ENCODE results near the gene VWA3B. TPM values are rescaled to one million over a fixed set of nuclear protein-coding genes. Genes with fewer than 3 reads are reported as not detected.

VWA3B gene
- total RNA-seq, 1 experiment from 2014 or later, result not detected

- H3K9me3 ChIP-seq (ENCODE audit: control insufficient read depth, low read depth, low read length), result no peaks in the 10 kb centered on the region
- no peak overlapping the region for H3K56ac ChIP-seq (ENCODE audit: insufficient read length, low read depth, low read length)
- H3K23ac ChIP-seq (ENCODE audit: insufficient read length, low read depth, low read length), result no peak overlapping the region
- no peak overlapping the region for H3K18ac ChIP-seq (ENCODE audit: insufficient read length, low read depth, low read length)
- H2BK120ac ChIP-seq (ENCODE audit: low read depth, low read length, poor library complexity, severe bottlenecking), result no peak overlapping the region
- H3K4me1 ChIP-seq (ENCODE audit: insufficient read depth, low read length), result no peaks in the 10 kb centered on the region
- H3K27me3 ChIP-seq (ENCODE audit: insufficient read depth, low read length), result no peaks in the 10 kb centered on the region
- no peak overlapping the region for H2BK15ac ChIP-seq (ENCODE audit: low read depth, low read length)
- no peak overlapping the region for H3K4ac ChIP-seq (ENCODE audit: low read depth, low read length)
- H3K79me1 ChIP-seq (ENCODE audit: insufficient read depth, low read depth, low read length, poor library complexity, severe bottlenecking), result no peaks in the 10 kb centered on the region
- no peak overlapping the region for H2AK5ac ChIP-seq (ENCODE audit: insufficient read length, low read length)
- no peak overlapping the region for H4K5ac ChIP-seq (ENCODE audit: insufficient read length, low read depth, low read length)
- no peak overlapping the region for H4K91ac ChIP-seq (ENCODE audit: insufficient read length, low read depth, low read length)
- no peak for DNase-seq
- Mint-ChIP-seq H3K4me1 (peaks cover 6 to 7% of the 10 kb centered on the region in 2 experiments), H3K9me3 (no peaks in the 10 kb centered on the region), H3K4me3 (no peak overlapping the region), H3K36me3 (ENCODE audit: insufficient read depth in 1 of 3, low read depth in 3 of 3) (no peaks in the 10 kb centered on the region; a peak in 1 of 7 replicates), H3K27ac (no peak overlapping the region), H3K27me3 (ENCODE audit: low read depth) (no peaks in the 10 kb centered on the region; the same call in 1 of the 2 replicates)
- no peaks in the 10 kb centered on the region for H4K20me1 ChIP-seq (ENCODE audit: control insufficient read depth, insufficient read depth, insufficient read length)
- no peak overlapping the region for H3K14ac ChIP-seq (ENCODE audit: insufficient read depth, low read length)
- no peaks in the 10 kb centered on the region for H3K23me2 ChIP-seq (ENCODE audit: insufficient read length, low read depth, low read length, poor library complexity, severe bottlenecking)
- no peak overlapping the region for H2BK5ac ChIP-seq (ENCODE audit: insufficient read length, low read length)
- no peak overlapping the region for H2AFZ ChIP-seq (ENCODE audit: low read length)
- no peak overlapping the region for H3K9ac ChIP-seq (ENCODE audit: extremely low read depth, insufficient read length, low read length)
- no peak overlapping the region for H3T11ph ChIP-seq (ENCODE audit: low read length)
- no peak overlapping the region for H3K27ac ChIP-seq (ENCODE audit: insufficient read length, low read depth, low read length)
- H2BK12ac ChIP-seq (ENCODE audit: insufficient read length, low read depth, low read length), result no peak overlapping the region
- H3K4me2 ChIP-seq (ENCODE audit: insufficient read depth, insufficient read length, low read length), result no peak overlapping the region
- no peak overlapping the region for H2BK20ac ChIP-seq (ENCODE audit: low read depth, low read length, poor library complexity, severe bottlenecking)
- H4K8ac ChIP-seq (replicated peaks; ENCODE audit: insufficient read length, low read depth, low read length), result no peak overlapping the region
- no peaks in the 10 kb centered on the region for H3K79me2 ChIP-seq (ENCODE audit: insufficient read depth, low read length)
- no peak for TF ChIP-seq CTCF (conservative IDR thresholded peaks at IDR 0.05)
- WGBS (ENCODE audit: extremely low coverage, insufficient read length, low lambda C conversion rate), result no CpG with 5 or more reads among the region's 4 CpGs
Observed at GRCh38 chr2:98065808-98066207, 21.2 kb upstream of the VWA3B start.
